HG03025 (cell line): ENCODE data around the gene POU2F2.

Source experiments
- ATAC-seq: cut with Tn5 transposase; IDR thresholded peaks from one replicate; pipeline ENCODE4 v1.9.1; 2021; ENCODE audit warnings: mild to moderate bottlenecking, moderate library complexity; ENCODE audit not compliant: unreplicated experiment, low FRiP score

POU2F2 gene

DNA sequence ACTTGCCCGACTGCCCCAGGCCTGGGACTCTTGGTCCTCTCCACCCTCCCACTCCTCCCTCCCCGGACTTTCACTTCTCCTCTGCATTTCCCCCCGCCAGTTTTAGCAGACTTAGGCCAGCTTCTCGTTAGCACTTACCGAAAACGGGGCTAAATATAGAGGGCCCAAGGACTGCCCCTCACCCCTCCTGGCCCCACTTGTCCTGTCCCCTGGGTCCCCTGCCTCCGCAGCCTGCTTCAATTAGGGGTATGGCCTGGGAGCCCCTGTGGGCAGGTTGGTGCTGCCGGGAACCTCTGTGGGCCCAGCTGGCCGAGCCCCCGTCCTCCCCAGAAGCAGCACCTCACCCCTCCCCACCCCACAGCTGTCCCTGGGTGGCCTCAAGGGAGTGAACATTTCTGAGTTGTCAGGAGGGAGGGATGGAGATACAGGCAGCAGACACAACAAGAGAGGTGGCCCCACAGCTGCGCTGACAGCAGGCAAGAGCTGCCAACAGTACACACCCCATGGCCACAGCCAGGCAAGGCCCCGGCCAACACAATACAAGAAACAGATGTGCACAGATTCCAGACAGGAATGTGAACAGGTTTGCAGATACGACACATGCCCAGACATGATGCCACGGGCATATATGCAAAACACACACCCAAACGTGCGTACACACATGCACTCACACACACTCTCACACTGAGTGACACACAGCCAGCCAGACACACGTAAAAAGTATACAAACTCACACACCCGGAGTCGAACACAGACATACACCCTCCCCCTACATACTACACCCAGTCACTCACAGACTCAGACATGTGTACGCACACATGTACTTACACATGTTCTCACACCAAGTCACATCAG, 2.6 kb downstream of the POU2F2 start:
- ATAC-seq = no peak

- no peak for ATAC-seq
Observed at GRCh38 chr19:42126574-42126973, 5.7 kb downstream of the POU2F2 start.

DNA sequence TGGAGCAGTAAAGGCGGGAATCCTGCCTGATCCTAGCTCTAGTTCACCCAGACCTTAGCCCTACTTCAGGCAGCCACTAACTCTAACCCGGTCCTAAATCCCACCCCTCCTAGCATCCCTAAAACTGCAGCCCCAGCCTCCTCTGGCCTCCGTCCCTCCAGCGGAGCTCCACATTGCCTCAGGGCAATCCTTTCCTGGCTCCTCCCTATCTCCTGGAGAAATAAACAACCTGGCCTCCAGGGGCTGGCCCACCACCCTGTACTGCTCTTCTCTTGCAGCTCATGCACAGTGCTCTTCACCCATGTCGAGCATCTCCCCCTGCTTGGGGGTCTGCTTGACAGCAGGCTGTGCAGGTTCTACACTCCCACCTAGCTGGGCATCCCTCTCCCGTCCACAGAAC, 6.7 kb downstream of the POU2F2 start:
- ATAC-seq = no peak

DNA sequence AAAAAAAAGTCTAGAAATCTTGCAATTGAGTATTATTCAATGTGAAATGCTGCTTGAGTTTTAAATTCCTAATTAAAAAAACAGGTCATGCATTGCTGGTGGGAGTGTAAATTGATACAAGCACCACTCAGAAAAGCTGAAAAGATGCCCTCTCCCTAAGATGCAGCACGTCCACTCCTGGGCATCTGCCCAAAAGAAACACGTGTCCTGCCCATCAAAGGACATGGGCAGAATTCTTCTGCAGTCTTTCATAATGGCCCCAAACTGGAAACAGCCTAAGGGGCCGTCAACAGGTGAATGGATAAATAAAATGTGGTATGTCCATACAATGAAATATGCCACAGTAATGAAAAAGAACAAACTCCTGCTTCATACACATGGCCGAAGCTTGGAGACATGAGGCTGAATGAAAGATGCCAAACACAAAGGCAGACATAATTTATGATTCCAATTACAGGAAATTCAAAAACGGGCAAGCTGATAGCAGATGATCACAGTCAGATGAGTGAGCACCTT, 7.8 kb downstream of the POU2F2 start:
- no peak for ATAC-seq

- no peak for ATAC-seq
Observed at GRCh38 chr19:42123765-42124164, 8.5 kb downstream of the POU2F2 start.

GRCh38 chr19:42122691-42123607, 9.3 kb downstream of the POU2F2 start:
- ATAC-seq = no peak

- no peak for ATAC-seq
Observed at GRCh38 chr19:42121656-42122069, 10.6 kb downstream of the POU2F2 start.

GRCh38 chr19:42121036-42121621, 11.1 kb downstream of the POU2F2 start:
- ATAC-seq = no peak

DNA sequence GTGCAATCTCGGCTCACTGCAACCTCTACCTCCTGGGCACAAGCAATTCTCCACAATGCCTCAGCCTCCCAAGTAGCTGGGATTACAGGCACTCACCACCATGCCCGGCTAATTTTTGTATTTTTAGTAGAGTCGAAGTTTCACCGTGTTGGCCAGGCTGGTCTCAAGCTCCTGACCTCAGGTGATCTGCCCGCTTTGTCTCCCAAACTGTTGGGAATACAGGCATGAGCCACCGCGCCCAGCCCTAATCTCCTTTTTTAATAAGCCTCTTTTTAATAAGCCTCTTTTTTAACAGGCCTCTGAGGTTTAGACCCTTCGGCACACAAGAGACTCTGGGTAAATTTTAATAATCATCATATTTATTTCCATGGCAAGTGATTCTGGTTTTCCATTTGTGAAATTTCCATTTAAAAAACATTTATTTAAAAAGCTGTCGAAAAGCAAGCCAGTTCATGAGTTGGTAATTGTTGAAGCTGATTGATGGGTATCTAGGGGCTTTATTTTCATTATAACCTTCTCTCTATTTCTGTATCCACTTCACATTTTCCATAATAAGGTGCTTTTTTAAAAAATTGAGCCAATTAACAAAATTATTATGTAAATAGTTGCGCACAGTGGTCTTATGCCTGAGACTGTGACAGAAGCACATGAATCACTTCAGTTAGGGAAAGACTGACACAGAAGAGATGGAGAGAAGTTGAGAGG, 11.8 kb downstream of the POU2F2 start:
- no peak for ATAC-seq

DNA sequence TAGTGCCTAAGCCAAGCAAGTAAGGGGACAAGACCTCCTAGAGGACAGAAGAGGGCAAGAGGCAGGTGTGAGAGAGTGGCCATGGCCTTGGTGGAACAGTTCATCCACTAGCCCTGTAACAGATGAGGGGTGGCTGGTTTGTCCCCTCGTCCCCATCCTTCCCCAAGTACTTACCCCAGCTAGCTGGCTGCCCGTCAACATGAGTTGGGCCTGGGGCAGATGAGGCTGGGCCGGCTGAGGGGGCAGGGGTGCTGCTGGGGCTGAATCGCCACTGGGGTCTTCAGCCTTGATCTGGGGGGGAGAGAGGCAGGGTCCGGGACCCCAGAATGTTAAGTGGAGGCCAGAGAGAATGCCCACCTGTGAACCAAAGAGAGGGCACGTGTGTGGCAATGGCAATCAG, 15.2 kb downstream of the POU2F2 start:
- ATAC-seq = no peak

GRCh38 chr19:42116308-42117075, 15.8 kb downstream of the POU2F2 start:
- no peak for ATAC-seq

DNA sequence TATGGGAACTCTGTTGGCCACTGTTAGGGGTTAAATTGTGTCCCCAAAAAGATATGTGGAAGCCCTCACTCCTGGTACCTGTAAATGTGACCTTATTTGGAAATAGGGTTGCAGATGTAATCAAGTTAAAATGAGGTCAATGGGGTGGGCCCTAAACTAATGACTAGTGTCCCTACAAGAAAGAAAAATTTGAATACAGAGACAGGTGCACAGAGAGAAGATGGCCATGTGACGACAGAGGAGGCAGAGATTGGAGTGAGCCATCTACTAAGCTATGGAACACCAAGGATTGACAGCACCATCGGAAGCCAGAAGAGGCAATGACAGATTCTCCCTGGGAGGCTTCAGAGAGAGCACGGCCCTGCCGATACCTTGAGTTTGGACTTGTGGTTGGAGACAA, 16.5 kb downstream of the POU2F2 start:
- no peak for ATAC-seq

DNA sequence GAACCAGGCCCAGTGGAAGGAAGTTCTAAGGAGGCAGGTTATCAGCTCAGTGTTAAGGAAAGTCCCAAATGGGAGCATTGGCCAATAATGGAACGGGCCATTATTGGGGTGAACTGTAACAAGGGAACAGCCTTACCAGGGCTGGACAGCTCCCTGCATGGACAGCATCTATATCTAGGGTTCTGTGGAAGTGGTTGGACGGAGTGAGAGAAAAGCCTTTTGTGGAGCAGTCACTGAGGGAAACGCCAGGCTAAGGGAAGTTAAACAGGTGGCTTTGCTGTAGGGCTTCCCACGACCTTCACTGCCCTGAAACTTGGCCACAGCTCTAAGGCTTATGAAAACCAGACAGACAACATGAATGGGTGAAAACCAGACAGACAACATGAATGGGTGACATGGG, 17.0 kb downstream of the POU2F2 start:
- ATAC-seq = no peak

DNA sequence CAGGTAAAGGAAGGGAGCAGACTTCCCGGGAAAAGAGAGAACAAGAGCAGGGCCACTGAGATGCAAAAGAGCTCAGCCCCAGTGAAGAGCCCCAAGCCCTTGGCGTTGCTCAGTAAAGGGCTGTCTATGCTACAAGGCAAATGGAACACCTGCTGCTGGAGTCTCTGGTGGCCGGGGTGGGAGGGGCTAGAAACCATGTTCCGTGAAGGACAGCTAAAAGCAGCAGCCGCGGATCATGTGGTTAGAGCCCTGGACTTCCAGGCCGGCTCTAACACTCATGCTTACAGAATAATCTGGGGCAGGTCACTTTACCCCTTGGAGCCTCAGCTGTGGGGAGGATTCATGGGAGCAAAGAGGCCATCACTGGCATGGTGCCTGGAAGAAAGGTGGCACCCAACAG, 17.8 kb downstream of the POU2F2 start:
- no peak for ATAC-seq

GRCh38 chr19:42113641-42114348, 18.5 kb downstream of the POU2F2 start:
- ATAC-seq = no peak

DNA sequence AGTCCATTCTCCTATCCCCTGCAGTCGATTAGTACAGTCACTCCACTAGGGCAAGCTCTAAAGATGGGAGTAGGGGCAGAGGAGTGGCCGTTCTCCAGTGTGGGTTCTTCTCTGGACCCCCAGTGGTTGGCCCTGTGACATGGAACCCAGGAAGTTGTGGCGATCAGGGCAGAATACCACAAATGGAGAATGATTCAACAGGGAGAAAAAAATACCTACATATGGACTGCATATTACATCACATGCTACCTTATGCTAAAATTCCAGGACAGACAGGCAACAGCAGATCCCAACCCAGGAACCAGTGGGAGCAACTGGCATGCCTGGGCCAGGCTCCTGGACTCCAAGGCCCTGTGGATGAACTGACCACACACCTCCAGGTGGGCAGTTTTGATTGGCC, 20.4 kb downstream of the POU2F2 start:
- ATAC-seq = no peak

GRCh38 chr19:42111384-42111783, 20.9 kb downstream of the POU2F2 start:
- ATAC-seq = no peak

GRCh38 chr19:42110658-42111057, 21.6 kb downstream of the POU2F2 start:
- no peak for ATAC-seq

DNA sequence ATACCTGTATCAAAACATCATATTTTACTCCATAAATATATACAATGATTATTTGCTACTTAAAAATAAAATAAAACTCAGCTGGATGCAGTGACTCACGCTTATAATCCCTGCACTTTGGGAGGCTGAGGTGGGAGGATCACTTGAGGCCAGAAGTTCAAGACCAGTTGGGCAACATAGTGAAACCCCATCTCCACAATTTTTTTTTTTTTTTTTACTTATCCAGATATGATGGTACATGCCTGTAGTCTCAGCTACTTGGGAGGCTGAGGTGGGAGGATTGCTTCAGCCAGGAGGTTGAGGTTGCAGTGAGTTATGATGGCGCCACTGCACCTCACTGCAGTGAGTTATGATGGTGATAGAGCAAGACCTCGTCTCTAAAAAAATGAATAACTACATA, 22.4 kb downstream of the POU2F2 start:
- no peak for ATAC-seq
